HG03135 (cell line): ENCODE measurements around the gene JAGN1.
"Not testable (repeated sequence)": the region's sequence is repeated elsewhere in the genome, so short reads cannot be mapped to it uniquely, and the experiment has no call there.

ENCODE experiments used
- ATAC-seq: cut with Tn5 transposase; IDR thresholded peaks from one replicate; pipeline ENCODE4 v1.9.1; 2021; ENCODE audit warnings: mild to moderate bottlenecking, moderate library complexity; ENCODE audit not compliant: unreplicated experiment

JAGN1 gene

DNA sequence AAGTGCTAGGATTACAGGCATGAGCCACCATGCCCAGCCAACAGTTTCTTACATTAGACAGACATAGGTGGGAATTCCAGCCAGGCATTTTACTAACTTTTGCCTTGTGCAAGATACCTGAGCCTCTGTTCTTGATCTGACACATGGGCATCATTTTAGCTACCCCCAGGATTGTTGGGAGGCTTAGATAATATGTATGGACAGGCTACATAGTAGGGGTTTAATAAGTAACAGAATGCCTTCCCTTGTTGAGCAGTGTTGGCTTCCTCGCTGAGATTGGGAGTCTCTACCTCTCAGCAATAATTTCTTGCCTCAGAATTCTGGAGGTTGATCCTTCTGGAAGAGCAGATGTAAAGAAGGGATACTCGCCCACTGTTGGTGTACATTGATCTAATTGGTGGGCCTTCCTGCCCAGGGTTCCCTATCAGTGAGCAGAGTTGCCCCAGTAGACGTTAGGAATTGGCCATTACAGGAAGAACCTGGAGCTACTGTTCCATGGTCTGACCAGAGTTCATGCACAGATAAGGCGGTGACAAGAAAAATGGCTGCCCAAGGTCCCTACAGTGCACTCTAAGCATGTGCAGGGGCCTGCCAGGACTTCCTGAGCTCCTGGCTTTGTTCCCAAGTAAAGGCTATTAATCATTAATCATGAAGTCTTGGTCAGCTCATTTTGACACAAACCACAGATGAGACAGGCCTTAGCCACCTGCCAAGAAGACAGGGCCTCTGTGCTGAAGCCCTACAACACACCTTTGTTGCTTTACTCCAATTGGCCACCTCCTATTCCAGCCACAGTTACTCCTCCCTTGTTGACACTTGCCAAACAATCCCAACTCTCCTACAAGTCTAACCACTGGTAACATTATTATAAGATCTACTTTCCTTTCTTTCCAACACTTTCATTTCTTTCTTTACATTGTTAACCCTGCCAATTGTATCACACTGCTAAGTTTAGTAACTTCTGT is 7.3 kb downstream of the JAGN1 start:
- ATAC-seq = no peak

DNA sequence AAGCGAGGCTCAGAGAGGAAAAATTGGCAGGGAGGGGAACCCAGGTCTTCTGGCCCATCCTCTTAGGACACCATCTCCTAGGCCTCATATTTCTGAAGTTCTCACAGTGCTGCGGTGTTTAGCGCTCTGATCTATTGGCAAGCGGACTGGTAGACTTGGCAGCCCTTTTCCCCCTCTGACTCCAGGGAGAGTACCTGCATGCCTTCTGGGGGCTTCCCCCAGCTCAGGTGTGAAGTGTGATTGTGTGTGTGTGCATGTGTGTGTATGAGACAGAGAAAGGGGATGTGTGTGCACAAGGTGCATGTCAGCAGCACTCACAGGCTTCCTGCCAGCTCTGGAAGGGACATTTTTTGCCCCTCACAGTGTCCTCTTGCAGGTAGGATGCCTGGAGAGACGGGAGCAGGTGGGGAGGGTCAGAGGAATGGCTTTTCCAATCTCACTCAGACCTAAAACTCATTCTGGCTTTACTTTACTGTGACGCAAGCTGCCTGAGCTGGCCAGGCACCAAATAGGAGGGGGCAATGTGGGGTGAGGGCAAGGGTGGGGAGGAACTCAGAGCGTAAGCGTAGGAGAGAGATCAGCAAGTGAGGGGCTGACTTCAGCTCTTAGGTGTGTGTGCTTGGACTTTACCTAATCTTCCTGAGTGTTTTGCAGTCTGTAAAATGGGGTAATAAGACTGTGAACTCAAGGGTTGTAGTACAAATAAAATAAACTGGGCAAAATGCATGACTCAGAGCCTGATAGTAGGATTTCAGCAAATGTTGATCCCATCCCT is 8.2 kb downstream of the JAGN1 start:
- no peak for ATAC-seq

DNA sequence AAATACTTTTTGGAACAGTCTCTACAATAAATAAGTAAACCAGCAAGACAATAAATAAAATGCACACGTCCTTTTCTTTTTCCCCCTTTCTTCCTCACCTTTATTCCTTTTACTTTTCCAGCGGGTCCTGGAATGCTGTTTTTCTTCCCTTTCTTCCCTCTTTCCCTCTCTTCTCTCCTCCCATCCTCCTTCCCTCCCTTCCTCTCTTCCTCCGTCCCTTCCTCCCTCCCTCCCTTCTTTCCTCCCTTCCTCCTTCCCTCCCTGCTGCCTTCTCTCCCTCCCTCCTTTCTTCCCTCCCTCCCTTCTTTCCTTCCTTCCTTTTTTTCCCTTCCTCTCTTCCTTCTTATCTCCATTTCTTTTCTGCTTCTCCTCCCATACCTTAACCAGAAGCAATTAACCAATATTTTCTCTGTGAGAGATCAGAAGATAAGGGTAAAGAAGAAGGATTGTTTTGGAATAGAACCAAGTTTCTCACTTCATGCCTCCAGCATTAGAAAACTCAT is 8.9 kb downstream of the JAGN1 start:
- no peak for ATAC-seq

DNA sequence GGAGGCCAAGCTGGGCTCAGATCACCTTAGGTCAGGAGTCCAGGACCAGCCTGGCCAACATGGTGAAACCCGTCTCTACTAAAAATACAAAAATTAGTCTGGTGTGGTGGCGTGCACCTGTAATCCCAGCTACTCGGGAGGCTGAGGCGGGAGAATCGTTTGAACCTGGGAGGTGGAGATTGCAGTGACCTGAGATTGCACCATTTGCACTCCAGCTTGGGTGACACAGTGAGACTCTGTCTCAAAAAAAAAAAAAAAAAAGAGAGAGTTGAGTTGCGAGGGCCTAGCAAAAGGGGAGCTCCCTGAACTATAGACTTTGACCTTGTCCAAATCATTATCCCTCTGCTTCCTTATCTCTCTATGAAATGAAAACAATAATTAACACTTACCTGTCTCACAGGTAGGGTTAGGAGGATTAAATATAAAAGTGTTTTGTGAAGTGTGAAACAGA is 10.6 kb downstream of the JAGN1 start:
- not testable (repeated sequence) for ATAC-seq

DNA sequence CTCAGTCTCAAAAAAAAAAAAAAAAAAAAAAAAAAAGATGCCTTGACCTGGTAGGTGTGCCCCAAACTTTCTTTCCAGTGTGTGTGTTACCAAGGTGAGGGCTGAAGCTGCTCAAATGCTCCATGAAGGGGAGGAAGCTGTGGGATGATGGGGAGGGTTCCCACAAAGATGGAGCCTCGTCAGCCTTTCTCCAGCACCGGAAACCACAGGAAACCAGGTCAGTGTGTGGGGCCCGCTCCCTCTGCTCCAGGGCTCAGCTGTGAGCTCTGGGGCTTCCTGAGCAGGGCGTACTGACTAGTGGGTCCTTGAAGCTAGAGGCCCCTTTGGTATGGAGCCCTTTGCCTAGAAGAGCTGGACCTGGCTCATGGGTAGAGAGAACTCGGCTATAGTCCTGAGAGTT is 11.6 kb downstream of the JAGN1 start:
- no peak for ATAC-seq

DNA sequence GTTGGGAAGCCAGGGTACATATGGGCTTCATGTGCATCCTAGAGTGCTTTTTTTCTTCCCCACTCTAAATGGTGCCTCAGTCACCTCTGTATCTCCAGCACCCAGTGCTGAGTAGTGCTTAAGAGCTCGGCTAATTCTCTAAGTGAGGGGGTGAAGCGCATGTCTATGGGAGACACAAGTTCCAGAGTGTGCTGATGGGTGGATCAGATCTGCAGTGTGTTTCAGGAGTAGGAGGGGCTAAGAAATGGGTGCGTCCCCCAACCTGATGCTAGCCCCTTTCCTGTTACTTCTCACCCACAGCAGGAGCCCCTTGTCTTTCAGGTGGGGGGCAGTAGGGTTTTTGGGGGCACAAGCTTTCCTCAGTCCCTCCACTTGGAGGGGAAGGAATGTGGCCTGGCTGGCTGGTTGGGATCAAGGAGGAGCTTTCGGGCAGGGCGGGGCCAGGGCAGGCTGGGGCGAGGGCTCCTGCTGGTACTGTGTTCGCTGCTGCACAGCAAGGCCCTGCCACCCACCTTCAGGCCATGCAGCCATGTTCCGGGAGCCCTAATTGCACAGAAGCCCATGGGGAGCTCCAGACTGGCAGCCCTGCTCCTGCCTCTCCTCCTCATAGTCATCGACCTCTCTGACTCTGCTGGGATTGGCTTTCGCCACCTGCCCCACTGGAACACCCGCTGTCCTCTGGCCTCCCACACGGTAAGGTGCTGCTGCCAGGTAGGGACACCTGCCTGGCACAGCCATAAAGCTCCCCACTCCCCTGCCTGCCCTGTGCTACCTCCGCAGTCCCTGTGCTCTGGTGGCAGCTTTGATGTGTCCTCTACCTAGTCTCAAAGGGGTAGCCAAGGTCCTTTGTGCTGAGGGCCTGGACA is 12.2 kb downstream of the JAGN1 start, which contains the start of gene IL17RE:
IL17RE (plus strand) TSS at position 477 of the 866 bp plus-strand sequence; CDS start at position 562, 85 bp downstream.
- no peak for ATAC-seq

DNA sequence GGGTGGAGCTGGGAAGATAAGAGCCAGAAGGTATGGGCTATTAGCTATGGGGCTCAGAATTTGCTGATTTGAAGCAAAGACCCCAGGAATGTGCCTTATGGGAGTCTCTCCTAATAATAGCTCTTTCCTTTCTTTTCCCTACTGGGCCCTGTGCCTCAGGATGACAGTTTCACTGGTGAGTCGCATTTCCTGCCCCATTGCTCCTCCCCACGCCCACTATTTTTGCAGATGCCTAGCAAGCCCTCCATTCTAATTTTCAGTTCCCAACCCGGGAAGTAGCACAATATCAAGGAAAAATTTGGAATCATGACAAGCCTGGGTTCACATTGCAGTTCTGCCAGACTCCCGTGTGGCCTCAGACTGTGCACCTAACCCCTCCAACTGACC is 12.8 kb downstream of the JAGN1 start:
- ATAC-seq = no peak

DNA sequence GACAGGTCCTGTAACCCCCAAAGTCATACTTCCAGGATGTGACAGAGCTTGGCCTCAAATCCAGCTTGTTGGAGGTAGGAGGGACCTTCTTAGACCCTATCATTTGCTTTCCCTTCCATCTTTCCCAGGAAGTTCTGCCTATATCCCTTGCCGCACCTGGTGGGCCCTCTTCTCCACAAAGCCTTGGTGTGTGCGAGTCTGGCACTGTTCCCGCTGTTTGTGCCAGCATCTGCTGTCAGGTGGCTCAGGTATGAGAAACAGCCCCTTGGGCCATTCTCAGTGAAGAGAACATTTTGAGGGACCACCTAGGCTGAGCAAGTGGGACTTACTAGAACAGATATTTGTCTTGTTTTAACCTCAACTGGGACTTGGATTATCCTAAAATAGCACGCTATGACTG is 13.5 kb downstream of the JAGN1 start:
- ATAC-seq = no peak

DNA sequence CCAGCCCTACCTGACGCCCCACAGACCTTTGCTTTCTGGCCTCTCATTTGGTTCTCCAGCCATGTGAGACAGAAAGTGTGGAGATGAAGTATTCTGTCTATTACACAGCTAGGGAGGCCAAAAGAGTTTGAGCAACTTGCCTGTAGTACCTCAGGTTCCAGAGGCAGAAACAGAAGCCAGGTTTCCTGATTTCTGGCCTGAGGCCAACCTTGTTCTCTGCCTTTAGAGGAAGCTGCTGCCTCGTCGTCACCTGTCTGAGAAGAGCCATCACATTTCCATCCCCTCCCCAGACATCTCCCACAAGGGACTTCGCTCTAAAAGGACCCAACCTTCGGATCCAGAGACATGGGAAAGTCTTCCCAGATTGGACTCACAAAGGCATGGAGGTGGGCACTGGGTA is 16.1 kb downstream of the JAGN1 start:
- ATAC-seq = no peak

DNA sequence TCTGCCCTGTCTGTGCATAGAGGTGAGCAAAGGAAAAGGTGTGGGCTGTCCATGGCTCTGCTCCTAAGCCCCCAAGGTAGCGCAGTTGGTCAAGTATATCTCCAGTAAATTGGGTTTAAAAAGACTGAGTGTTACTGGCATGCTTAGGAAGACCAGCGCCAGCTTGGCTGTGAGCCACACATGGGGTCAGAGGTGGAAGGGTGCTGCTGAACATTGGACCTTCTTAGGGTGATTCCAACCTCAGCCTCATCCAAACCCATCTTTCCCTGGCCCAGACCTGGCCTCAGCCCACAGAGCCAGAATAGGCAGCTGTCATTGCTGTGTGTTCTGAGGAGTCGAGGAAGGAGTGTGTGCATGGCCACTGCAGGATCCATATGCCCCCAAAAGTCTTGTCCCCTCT is 17.9 kb downstream of the JAGN1 start:
- ATAC-seq = no peak

DNA sequence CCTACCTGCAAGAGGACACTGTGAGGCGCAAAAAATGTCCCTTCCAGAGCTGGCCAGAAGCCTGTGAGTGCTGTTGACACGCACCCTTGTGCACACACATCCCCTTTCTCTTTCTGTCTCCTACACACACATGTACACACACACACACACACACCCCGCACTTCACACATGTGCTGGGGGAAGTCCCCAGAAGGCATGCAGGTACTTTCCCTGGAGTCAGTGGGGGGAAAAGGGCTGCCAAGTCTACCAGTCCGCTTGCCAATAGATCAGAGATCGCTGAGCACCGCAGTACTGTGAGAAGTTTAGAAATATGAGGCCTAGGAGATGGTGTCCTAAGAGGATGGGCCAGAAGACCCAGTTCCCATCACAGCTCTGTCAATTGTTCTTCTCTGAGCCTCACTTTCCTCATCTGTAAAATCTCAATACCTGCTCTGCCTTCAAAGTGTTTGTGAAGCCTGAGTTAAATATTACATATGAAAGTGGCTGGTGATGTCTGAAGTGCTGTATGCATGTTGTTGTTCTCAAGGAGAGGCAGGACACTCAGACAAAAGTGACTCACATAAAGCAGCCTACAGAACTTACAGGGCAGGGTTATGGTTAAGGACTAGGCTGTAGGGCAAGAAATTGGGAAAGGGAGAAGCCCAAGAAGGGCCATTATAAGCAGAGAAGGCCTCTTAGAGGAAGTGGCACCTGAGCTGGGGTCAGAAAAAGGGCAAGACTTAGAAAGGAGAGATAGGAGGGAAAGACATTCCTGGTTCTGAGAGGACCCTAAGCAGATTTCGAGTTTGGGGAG is 19.0 kb downstream of the JAGN1 start:
- no peak for ATAC-seq

DNA sequence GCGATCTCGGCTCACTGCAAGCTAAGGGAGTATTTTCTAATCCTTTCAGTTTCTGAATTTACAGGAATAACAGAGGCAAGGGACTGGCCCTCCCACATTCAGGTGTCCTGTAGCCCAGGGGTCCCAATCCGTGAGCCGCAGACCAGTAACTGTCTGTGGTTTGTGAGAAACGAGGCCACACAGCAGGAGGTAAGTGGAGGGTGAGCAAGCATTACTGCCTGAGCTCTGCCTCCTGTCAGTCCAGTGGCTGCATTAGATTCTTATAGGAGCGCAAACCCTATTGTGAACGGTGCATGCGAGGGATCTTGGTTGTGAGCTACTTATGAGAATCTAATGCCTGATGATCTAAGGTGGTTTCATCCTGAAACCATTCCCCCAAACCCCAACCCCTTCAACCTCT is 21.5 kb downstream of the JAGN1 start:
- ATAC-seq = no peak

DNA sequence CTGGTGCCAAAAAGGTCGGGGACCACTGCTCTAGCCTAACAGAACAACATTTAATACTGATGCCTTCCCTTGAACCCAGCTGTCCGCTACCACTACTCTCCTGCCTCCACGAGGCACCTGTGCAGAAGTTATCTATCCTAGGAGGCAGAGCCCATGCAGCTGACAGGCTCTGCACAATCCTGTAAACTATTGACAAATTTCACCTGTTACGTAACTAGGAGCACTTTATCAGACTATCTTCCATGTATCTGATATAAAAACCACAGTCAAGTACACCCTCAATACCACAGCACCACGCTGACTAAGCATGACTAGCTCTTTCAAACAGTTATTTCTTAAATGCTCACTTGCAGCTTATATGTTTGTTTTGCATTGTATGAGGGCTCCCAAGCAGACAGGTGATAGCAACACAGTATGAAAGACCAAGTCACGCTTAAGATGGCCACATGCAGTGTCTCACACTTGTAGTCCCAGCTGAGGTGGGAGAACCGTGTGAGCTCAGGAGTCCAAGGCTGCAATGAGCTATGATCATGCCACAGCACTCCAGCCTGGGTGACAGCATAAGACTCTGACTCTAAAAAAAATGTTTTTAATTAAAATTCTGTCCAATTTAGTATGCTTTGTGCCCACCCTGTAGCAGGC is 22.0 kb downstream of the JAGN1 start:
- ATAC-seq = no peak

DNA sequence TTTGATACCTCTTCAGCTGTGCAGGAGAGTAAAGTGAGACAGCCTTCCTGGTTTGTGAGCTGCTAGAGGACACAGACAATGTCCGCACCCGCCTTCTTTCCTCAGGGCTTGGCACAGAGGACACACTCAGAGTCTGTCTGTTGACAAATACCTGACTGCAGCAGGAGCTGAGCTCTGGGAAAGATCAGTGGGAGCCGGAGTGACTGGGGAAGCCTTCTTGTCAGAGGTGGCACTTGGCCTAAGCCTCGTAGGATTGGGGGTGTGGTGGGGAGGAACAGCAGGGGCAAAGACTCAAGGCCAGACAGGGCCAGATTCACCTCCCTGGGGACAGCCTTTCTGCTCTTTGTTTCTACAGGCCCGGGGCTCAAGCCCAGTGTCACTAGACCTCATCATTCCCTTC is 23.2 kb downstream of the JAGN1 start:
- ATAC-seq = no peak

DNA sequence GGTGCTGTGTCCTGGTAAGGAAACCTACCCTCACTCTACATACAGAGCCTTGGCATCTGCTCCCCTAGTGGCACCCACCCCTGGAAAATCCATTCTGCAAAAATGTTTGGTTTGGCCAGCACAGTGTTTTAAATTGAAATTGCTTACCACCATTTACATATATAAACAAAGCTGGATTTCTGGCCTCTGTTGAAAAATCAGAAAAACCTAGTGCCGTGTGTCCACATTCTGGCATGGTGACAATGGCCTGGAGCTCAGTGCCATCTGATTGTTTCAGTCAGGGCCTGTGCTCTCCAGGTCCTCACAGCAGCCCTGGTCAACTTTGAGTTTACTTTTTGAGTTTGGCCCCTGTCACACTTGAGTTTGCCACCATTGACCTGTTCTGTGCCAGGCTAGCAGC is 23.6 kb downstream of the JAGN1 start:
- no peak for ATAC-seq

DNA sequence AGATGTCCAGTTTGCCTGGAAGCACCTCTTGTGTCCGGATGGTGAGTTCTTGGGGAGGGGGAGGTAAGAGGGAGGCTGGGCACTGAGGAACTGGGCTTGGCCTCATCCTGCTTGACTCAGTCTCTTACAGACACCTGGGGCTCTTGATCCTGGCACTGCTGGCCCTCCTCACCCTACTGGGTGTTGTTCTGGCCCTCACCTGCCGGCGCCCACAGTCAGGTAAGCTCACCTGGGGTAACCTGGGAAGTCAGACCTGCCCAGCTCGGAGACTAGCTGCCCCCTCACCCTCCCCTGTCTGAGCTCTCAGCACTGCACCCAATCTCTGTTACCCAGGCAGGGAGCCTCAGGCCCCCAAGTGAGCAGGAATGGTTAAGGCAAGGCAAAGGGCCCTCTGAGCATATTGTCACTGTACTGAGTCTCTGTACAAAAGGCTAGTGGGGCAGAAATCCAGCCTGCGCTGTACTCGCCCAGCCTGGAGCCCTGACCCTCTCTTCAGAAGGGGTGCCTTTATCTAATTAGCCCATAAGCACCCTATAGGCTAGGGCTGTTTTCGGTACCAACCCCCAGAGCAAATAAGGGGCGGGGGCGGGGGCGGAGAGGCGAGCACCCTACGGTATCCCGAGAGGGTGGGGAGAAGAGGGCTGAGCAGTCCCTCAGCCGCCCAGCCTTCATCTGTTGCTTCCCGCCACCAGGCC is 24.3 kb downstream of the JAGN1 start:
- no peak for ATAC-seq

DNA sequence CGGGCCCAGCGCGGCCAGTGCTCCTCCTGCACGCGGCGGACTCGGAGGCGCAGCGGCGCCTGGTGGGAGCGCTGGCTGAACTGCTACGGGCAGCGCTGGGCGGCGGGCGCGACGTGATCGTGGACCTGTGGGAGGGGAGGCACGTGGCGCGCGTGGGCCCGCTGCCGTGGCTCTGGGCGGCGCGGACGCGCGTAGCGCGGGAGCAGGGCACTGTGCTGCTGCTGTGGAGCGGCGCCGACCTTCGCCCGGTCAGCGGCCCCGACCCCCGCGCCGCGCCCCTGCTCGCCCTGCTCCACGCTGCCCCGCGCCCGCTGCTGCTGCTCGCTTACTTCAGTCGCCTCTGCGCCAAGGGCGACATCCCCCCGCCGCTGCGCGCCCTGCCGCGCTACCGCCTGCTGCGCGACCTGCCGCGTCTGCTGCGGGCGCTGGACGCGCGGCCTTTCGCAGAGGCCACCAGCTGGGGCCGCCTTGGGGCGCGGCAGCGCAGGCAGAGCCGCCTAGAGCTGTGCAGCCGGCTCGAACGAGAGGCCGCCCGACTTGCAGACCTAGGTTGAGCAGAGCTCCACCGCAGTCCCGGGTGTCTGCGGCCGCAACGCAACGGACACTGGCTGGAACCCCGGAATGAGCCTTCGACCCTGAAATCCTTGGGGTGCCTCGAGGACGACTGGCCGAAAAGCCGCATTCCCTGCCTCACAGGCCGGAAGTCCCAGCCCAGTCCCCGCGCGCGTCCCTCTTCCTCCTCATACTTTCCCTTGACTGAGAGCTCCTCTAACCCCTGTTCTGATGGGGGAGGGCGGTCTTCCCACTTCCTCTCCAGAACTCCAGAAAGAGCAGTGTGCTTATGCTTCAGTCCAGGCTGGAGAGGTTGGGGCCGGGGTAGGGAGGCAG is 25.1 kb downstream of the JAGN1 start:
- peak; percentile 50 for ATAC-seq

DNA sequence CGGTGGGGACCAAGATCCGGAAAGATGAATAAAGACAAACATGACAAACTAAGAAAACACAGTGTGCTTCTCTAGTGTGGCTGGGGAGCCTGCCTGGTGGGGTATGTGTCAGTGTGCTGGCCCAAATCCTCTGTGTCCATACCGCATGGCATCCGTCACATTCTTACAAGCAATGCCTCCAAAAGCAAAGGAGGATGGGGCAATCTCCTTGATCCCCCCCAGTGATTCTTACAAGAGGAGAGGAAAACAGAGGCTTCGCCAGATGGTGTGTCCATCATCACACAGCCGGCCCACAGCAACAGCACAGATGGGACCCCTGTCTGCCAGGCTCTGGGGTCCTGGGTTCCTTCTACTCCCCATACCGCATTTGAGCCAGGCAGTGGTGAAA is 25.9 kb downstream of the JAGN1 start:
- no peak for ATAC-seq
